GM19023 (cell line): Measurements from ENCODE around the gene SEC22C.
"Not testable (repeated sequence)": the region's sequence is repeated elsewhere in the genome, so short reads cannot be mapped to it uniquely, and the experiment has no call there.

Experiments used
- ATAC-seq: cut with Tn5 transposase; IDR thresholded peaks from one replicate; pipeline ENCODE4 v1.9.1; 2021; ENCODE audit warnings: mild to moderate bottlenecking, moderate library complexity; ENCODE audit not compliant: unreplicated experiment

SEC22C gene

GRCh38 chr3:42581709-42582473 lies at the start of gene SEC22C:
TSS of gene SEC22C (minus strand) at chr3:42581967. CDS start at chr3:42569046, 12,921 bp downstream.
- peak; percentile 95 for ATAC-seq

- no peak for ATAC-seq
These were observed 31.7 kb upstream of the SEC22C start for GRCh38 chr3:42613462-42613861.

GRCh38 chr3:42612928-42613327 lies 31.2 kb upstream of the SEC22C start:
- peak; percentile 60 for ATAC-seq

GRCh38 chr3:42612217-42612616 lies 30.4 kb upstream of the SEC22C start:
- no peak for ATAC-seq

- ATAC-seq, result no peak
These were observed 29.2 kb upstream of the SEC22C start for GRCh38 chr3:42610976-42611375.

- no peak for ATAC-seq
These were observed 26.8 kb upstream of the SEC22C start for GRCh38 chr3:42608581-42608980.

- ATAC-seq, result no peak
These were observed 23.9 kb upstream of the SEC22C start for GRCh38 chr3:42605546-42606173.

- no peak for ATAC-seq
These were observed 21.2 kb upstream of the SEC22C start for GRCh38 chr3:42602961-42603360.

- no peak for ATAC-seq
These were observed 20.3 kb upstream of the SEC22C start for GRCh38 chr3:42601896-42602581.

GRCh38 chr3:42600958-42601675 lies 19.4 kb upstream of the SEC22C start:
- peak; percentile 15 for ATAC-seq

GRCh38 chr3:42600111-42600957 lies 18.6 kb upstream of the SEC22C start, which contains the start of gene NKTR:
TSS of gene NKTR (plus strand) at chr3:42600686. CDS start at chr3:42601007, 321 bp downstream.
- peak; percentile 80 for ATAC-seq

- not testable (repeated sequence) for ATAC-seq
These were observed 15.3 kb upstream of the SEC22C start for GRCh38 chr3:42597098-42597497.

GRCh38 chr3:42595682-42596081 lies 13.9 kb upstream of the SEC22C start:
- ATAC-seq, result no peak

- ATAC-seq, result no peak
These were observed 11.9 kb upstream of the SEC22C start for GRCh38 chr3:42593635-42594034.

GRCh38 chr3:42591811-42592210 lies 10.0 kb upstream of the SEC22C start:
- no peak for ATAC-seq

- ATAC-seq, result no peak
These were observed 9.4 kb upstream of the SEC22C start for GRCh38 chr3:42590989-42591756.

- ATAC-seq, result no peak
These were observed 7.8 kb upstream of the SEC22C start for GRCh38 chr3:42589382-42590109.

GRCh38 chr3:42588625-42589024 lies 6.9 kb upstream of the SEC22C start:
- ATAC-seq, result no peak
